Stomach (tissue), 9 donors: ENCODE measurements around the gene LZIC. TPM values are rescaled to one million over a fixed set of nuclear protein-coding genes. Genes with fewer than 3 reads are reported as not detected.

ENCODE experiments used
- DNase-seq, 2 donors: peaks; one replicate each; pipeline versions ENCODE4 v3.0.0 to v3.0.0-alpha.2; 2013 to 2019
- H3K27ac ChIP-seq, 5 donors: fragments of 200-600 bp in 4 of 5; sonication (generic) in 4 of 5; one replicate each; pipeline ENCODE4 v1.5.1; 2013 to 2019; ENCODE audit warnings: mild to moderate bottlenecking in 1 of 5, moderate library complexity in 1 of 5
- H3K27me3 ChIP-seq, 3 donors: fragments of 200-600 bp; sonication (generic); one replicate each; pipeline ENCODE4 v1.5.1; 2017 to 2019; ENCODE audit warnings: mixed run types in 1 of 3
- H3K36me3 ChIP-seq, 4 donors: fragments of 200-600 bp; sonication (generic); 1 replicate in 3 of 4; 2 replicates in 1 of 4; pipeline ENCODE4 v1.5.1; 2016 to 2019
- H3K4me1 ChIP-seq, 4 donors: fragments of 200-600 bp; sonication (generic); one replicate each; pipeline ENCODE4 v1.5.1; 2016 to 2019
- H3K4me3 ChIP-seq, 4 donors: fragments of 200-600 bp; sonication (generic) in 3 of 4; one replicate each; pipeline ENCODE4 v1.5.1; 2016 to 2019; ENCODE audit warnings: mild to moderate bottlenecking in 1 of 4
- H3K9me3 ChIP-seq, 4 donors: fragments of 200-600 bp; sonication (generic); one replicate each; pipeline ENCODE4 v1.5.1; 2016 to 2019
- CTCF ChIP-seq, 7 experiments: fragments of 450-650 bp in 4 of 7; fragments of 200-600 bp in 3 of 7; sonication (generic) in 3 of 7; IDR thresholded peaks; one replicate each; pipeline ENCODE4 v1.5.1; 2016 to 2019; ENCODE audit warnings: antibody characterized with exemption in 7 of 7, control low read depth in 2 of 7, mild to moderate bottlenecking in 1 of 7
- EP300 ChIP-seq: sonication (generic); formaldehyde crosslinking; IDR thresholded peaks from one replicate; pipeline ENCODE4 v1.6.1; 2017; ENCODE audit warnings: antibody characterized with exemption
- POLR2A ChIP-seq, 4 donors: fragments of 450-650 bp; IDR thresholded peaks; one replicate each; pipeline ENCODE4 v1.6.1; 2016; ENCODE audit warnings: antibody characterized with exemption in 4 of 4, control low read depth in 2 of 4, mild to moderate bottlenecking in 1 of 4, moderate library complexity in 1 of 4
- POLR2AphosphoS5 ChIP-seq, 3 donors: sonication (generic); formaldehyde crosslinking; IDR thresholded peaks; one replicate each; pipeline ENCODE4 v1.6.1; 2016; ENCODE audit warnings: antibody characterized with exemption in 3 of 3
- whole genome bisulfite sequencing, 5 donors: extraction: QIAGEN DNeasy Blood & Tissue Kit in 3 of 5; methylation state at CpG; one replicate each; pipeline versions ENCODE4 v1.1.5 to v1.1.7; 2013 to 2018; 5-methylcytosine and 5-hydroxymethylcytosine counted together
- intact Hi-C: fragments of 100-400 bp; cut with DNase I; formaldehyde crosslinking; loops from one replicate; pipeline ENCODE4 v1.15.1; 2023; ENCODE audit warnings: low total_unique reads
- polyA plus RNA-seq, 3 donors: library from polyadenylated mRNA; stranded (reverse); fragments of 200-250 nt; gene quantifications; one replicate each; pipeline ENCODE4 v1.2.3, GENCODE V29; 2013
- total RNA-seq, 5 donors: library from RNA; depleted of rRNA; stranded (reverse); fragments of >200 nt; gene quantifications; one replicate each; pipeline versions ENCODE4 v1.1.0 to v1.2.3, GENCODE V29; 2014 to 2016
- donor health status: healthy with polysubstance abuse.
- donor health status: Bipolar disorder and iron deficiency.
- donor health status: healthy.

Gene LZIC
- total and polyA plus RNA-seq, 8 donors: 1.8 to 32.5 (median 15.2) TPM

DNA sequence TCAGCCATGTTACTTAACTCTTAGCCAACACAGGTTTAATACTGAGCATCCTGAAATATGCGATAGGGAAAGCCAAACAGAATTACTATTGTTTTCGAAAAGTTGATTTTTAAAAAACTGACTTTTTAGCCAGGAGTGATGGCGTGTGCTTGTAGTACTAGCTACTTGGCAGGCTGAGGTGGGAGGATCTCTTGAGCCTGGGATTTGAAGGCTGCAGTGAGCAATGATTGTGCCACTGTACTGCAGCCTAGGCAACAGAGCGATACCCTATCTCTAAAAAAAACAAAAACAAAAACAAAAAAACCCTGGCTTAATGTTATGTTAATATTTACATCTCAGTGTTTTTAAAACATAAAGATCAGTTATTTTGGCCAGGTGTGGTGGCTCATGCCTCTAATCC, 16.8 kb upstream of the LZIC start:
- no peaks in the 10 kb centered on the region for H3K36me3 ChIP-seq
- 60 to 90% (median 88%) methylated on average over 4 of the region's 4 CpGs for WGBS, 5 donors
- TF ChIP-seq POLR2AphosphoS5 (IDR thresholded peaks at IDR 0.05) (no peak), EP300 (no peak), POLR2A (IDR thresholded peaks at IDR 0.05) (no peak), CTCF (IDR thresholded peaks at IDR 0.05) (no peak)

GRCh38 chr1:9957726-9958125, 14.5 kb upstream of the LZIC start:
- peaks cover 0 to 4% (median 0%) of the 10 kb centered on the region in 4 donors for H3K36me3 ChIP-seq
- WGBS, 5 donors: 90 to 93% (median 92%) methylated on average over 8 of the region's 8 CpGs
- H3K9me3 ChIP-seq: no peaks in the 10 kb centered on the region
- H3K27ac ChIP-seq: no peak overlapping the region
- intact Hi-C loops: no loop called here
- H3K4me3 ChIP-seq: no peak overlapping the region
- no peak for TF ChIP-seq POLR2A (IDR thresholded peaks at IDR 0.05)
- TF ChIP-seq CTCF (IDR thresholded peaks at IDR 0.05): no peak
- TF ChIP-seq EP300: no peak
- no peak for TF ChIP-seq POLR2AphosphoS5 (IDR thresholded peaks at IDR 0.05)
- no peak for DNase-seq
- no peaks in the 10 kb centered on the region for H3K27me3 ChIP-seq
- H3K4me1 ChIP-seq: no peaks in the 10 kb centered on the region

More for the DNA sequence above, 16.8 kb upstream of the LZIC start:
- peak in 1 of 2 donors; percentile 29 for DNase-seq
- no peaks in the 10 kb centered on the region for H3K4me1 ChIP-seq
- no peak overlapping the region for H3K27ac ChIP-seq
- H3K9me3 ChIP-seq: no peaks in the 10 kb centered on the region
- no peaks in the 10 kb centered on the region for H3K27me3 ChIP-seq
- intact Hi-C loops: no loop called here
- no peak overlapping the region for H3K4me3 ChIP-seq

- peaks cover 14 to 42% (median 37%) of the 10 kb centered on the region in 4 donors for H3K4me1 ChIP-seq
- no peaks in the 10 kb centered on the region for H3K27me3 ChIP-seq
- H3K36me3 ChIP-seq: peaks cover 0 to 10% (median 8%) of the 10 kb centered on the region in 4 donors
- intact Hi-C loops: loop anchor here (10.0 kb wide), 1 partner anchor 88 kb away; the partner anchor contains the start of gene UBE4B
- DNase-seq: no peak
- H3K9me3 ChIP-seq: no peaks in the 10 kb centered on the region
- no peak overlapping the region for H3K27ac ChIP-seq
- H3K4me3 ChIP-seq: no peak overlapping the region
- 93 to 100% (median 97%) methylated on average over 2 of the region's 2 CpGs for WGBS, 5 donors
- TF ChIP-seq POLR2AphosphoS5 (IDR thresholded peaks at IDR 0.05): no peak
- no peak for TF ChIP-seq CTCF (IDR thresholded peaks at IDR 0.05)
- TF ChIP-seq EP300: no peak
- no peak for TF ChIP-seq POLR2A (IDR thresholded peaks at IDR 0.05)
These were observed 3.1 kb upstream of the LZIC start for GRCh38 chr1:9946315-9946714.

GRCh38 chr1:9942399-9942938, 722 bp downstream of the LZIC start:
- intact Hi-C loops: loop anchor here (5.0 to 10.0 kb wide), 2 partner anchors 70 to 92 kb away; partner anchors contain the start of gene UBE4B
- H3K9me3 ChIP-seq: no peaks in the 10 kb centered on the region
- TF ChIP-seq CTCF (IDR thresholded peaks at IDR 0.05) (peak in 3 of 7 experiments; percentile 21 to 53 (median 28)), POLR2AphosphoS5 (IDR thresholded peaks at IDR 0.05) (no peak)
- peaks cover 14 to 39% (median 26%) of the 10 kb centered on the region in 4 donors for H3K4me1 ChIP-seq
- peaks cover 0 to 23% (median 18%) of the 10 kb centered on the region in 4 donors for H3K36me3 ChIP-seq
- no peaks in the 10 kb centered on the region for H3K27me3 ChIP-seq
- WGBS, 5 donors: 0 to 2% (median 0%) methylated on average over 14 of the region's 14 CpGs
- peak in 1 of 2 donors; percentile 77 for DNase-seq
- peak overlapping the region; percentile 85 to 92 (median 91) for H3K27ac ChIP-seq
- H3K4me3 ChIP-seq: peak overlapping the region; percentile 59 to 89 (median 80)
